Ascending aorta (tissue), 2 donors: ENCODE results near the gene STX7. TPM values are rescaled to one million over a fixed set of nuclear protein-coding genes. Genes with fewer than 3 reads are reported as not detected.

ENCODE experiments used
- DNase-seq, 2 donors: peaks; one replicate each; pipeline ENCODE4 v3.0.0-alpha.2; 2019; ENCODE audit warnings: low spot score in 2 of 2
- H3K27ac ChIP-seq, 2 donors: fragments of 200-600 bp; sonication (generic); one replicate each; pipeline ENCODE4 v1.5.1; 2016 to 2017; ENCODE audit warnings: mild to moderate bottlenecking in 1 of 2
- H3K27me3 ChIP-seq: fragments of 200-600 bp; sonication (generic); one replicate; pipeline ENCODE4 v1.5.1; 2017
- H3K36me3 ChIP-seq, 2 donors: fragments of 200-600 bp; sonication (generic); one replicate each; pipeline ENCODE4 v1.5.1; 2016
- H3K4me1 ChIP-seq, 2 donors: fragments of 200-600 bp; sonication (generic); one replicate each; pipeline ENCODE4 v1.5.1; 2016 to 2017; ENCODE audit warnings: mild to moderate bottlenecking in 1 of 2
- H3K4me3 ChIP-seq, 2 donors: fragments of 200-600 bp; sonication (generic); one replicate each; pipeline ENCODE4 v1.5.1; 2016 to 2017; ENCODE audit warnings: mild to moderate bottlenecking in 1 of 2
- H3K9me3 ChIP-seq, 2 donors: fragments of 200-600 bp; sonication (generic); one replicate each; pipeline ENCODE4 v1.5.1; 2016
- intact Hi-C: fragments of 100-400 bp; cut with DNase I; formaldehyde crosslinking; loops from one replicate; pipeline ENCODE4 v1.15.1; 2023
- total RNA-seq: library from RNA; depleted of rRNA; stranded (reverse); fragments of >200 nt; gene quantifications from one replicate; pipeline ENCODE4 v1.1.0, GENCODE V29; 2016
- TF ChIP-seq, protein P1 (sequence below), 3 experiments: fragments of 200-600 bp in 2 of 3; fragments of 450-650 bp in 1 of 3; sonication (generic) in 2 of 3; IDR thresholded peaks; one replicate each; pipeline ENCODE4 v1.5.1; 2016 to 2019; ENCODE audit warnings: antibody characterized with exemption in 3 of 3, mild to moderate bottlenecking in 1 of 3, moderate library complexity in 1 of 3

The STX7 gene
- total RNA-seq, 1 donor from 2014 or later = 18.3 TPM

GRCh38 chr6:132399376-132400074 is 113.4 kb downstream of the STX7 start:
- TF ChIP-seq, protein P1, sequence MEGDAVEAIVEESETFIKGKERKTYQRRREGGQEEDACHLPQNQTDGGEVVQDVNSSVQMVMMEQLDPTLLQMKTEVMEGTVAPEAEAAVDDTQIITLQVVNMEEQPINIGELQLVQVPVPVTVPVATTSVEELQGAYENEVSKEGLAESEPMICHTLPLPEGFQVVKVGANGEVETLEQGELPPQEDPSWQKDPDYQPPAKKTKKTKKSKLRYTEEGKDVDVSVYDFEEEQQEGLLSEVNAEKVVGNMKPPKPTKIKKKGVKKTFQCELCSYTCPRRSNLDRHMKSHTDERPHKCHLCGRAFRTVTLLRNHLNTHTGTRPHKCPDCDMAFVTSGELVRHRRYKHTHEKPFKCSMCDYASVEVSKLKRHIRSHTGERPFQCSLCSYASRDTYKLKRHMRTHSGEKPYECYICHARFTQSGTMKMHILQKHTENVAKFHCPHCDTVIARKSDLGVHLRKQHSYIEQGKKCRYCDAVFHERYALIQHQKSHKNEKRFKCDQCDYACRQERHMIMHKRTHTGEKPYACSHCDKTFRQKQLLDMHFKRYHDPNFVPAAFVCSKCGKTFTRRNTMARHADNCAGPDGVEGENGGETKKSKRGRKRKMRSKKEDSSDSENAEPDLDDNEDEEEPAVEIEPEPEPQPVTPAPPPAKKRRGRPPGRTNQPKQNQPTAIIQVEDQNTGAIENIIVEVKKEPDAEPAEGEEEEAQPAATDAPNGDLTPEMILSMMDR (IDR thresholded peaks at IDR 0.05) = no peak
- Histone ChIP-seq H3K4me1 (peaks cover 0 to 3% of the 10 kb centered on the region in 2 donors), H3K27ac (no peak overlapping the region)

More at GRCh38 chr6:132399376-132400074, 113.4 kb downstream of the STX7 start:
- intact Hi-C loops = no loop called here
- peaks cover 0 to 10% of the 10 kb centered on the region in 2 donors for H3K9me3 ChIP-seq
- H3K27me3 ChIP-seq = no peaks in the 10 kb centered on the region
- no peak for DNase-seq
- no peaks in the 10 kb centered on the region for H3K36me3 ChIP-seq
- no peak overlapping the region for H3K4me3 ChIP-seq

Other genes with a start within 250 kb of the STX7 start
- 0.75 TPM for gene MOXD1, start 111.6 kb downstream of the STX7 start, total RNA-seq
- gene TAAR9, start 25.2 kb upstream of the STX7 start, total RNA-seq = not detected
- not detected for gene TAAR8, start 39.6 kb upstream of the STX7 start, total RNA-seq
- gene TAAR6, start 57.2 kb upstream of the STX7 start, total RNA-seq = not detected
- not detected for gene TAAR5, start 76.6 kb upstream of the STX7 start, total RNA-seq
- gene TAAR2, start 111.2 kb upstream of the STX7 start, total RNA-seq = not detected
- not detected for gene TAAR1, start 146.1 kb upstream of the STX7 start, total RNA-seq
- not detected for gene VNN1, start 200.9 kb upstream of the STX7 start, total RNA-seq
- 19.9 TPM for gene VNN2, start 244.8 kb upstream of the STX7 start, total RNA-seq